ENCODE data around the gene RAB7B. TPM values are rescaled to one million over a fixed set of nuclear protein-coding genes. Genes with fewer than 3 reads are reported as not detected.

The RAB7B gene
- total RNA-seq, 1 donor from 2014 or later: 0.73 TPM

- DNase-seq (ENCODE audit: low spot score) (no peak), ATAC-seq (no peak)
These were observed 51.4 kb downstream of the RAB7B start for GRCh38 chr1:205951746-205952145.

GRCh38 chr1:205950826-205951549, 52.2 kb downstream of the RAB7B start:
- ATAC-seq: no peak
- no peak for DNase-seq (ENCODE audit: low spot score)

GRCh38 chr1:205950280-205950679, 52.9 kb downstream of the RAB7B start:
- no peak for DNase-seq (ENCODE audit: low spot score)
- no peak for ATAC-seq

GRCh38 chr1:205949753-205950152, 53.4 kb downstream of the RAB7B start:
- no peak for DNase-seq (ENCODE audit: low spot score)
- no peak for ATAC-seq

GRCh38 chr1:205948886-205949285, 54.3 kb downstream of the RAB7B start:
- ATAC-seq (no peak), DNase-seq (ENCODE audit: low spot score) (no peak)

GRCh38 chr1:205948039-205948438, 55.2 kb downstream of the RAB7B start:
- DNase-seq (ENCODE audit: low spot score) (no peak), ATAC-seq (peak; percentile 26)

- DNase-seq (ENCODE audit: low spot score) (no peak), ATAC-seq (no peak)
These were observed 56.2 kb downstream of the RAB7B start for GRCh38 chr1:205947024-205947423.

- ATAC-seq: no peak
These were observed 58.1 kb downstream of the RAB7B start for GRCh38 chr1:205945069-205945468.

GRCh38 chr1:205944525-205944924, 58.7 kb downstream of the RAB7B start:
- DNase-seq (ENCODE audit: low spot score) (no peak), ATAC-seq (no peak)

More at GRCh38 chr1:205945069-205945468, 58.1 kb downstream of the RAB7B start:
- no peak for DNase-seq (ENCODE audit: low spot score)

- ATAC-seq (no peak), DNase-seq (ENCODE audit: low spot score) (no peak)
These were observed 60.0 kb downstream of the RAB7B start, which contains the start of gene SLC26A9 for GRCh38 chr1:205943245-205943644. TSS of gene SLC26A9 (minus strand) at chr1:205943456. CDS start at chr1:205935820, 7,636 bp downstream.

GRCh38 chr1:205942631-205943159, 60.5 kb downstream of the RAB7B start:
- DNase-seq (ENCODE audit: low spot score) (no peak), ATAC-seq (no peak)

GRCh38 chr1:205940710-205941109, 62.5 kb downstream of the RAB7B start:
- no peak for DNase-seq (ENCODE audit: low spot score)
- no peak for ATAC-seq

- no peak for ATAC-seq
- no peak for DNase-seq (ENCODE audit: low spot score)
These were observed 63.4 kb downstream of the RAB7B start for GRCh38 chr1:205939690-205940330.

- ATAC-seq (no peak), DNase-seq (ENCODE audit: low spot score) (no peak)
These were observed 64.5 kb downstream of the RAB7B start for GRCh38 chr1:205938682-205939081.

GRCh38 chr1:205936846-205937586, 66.2 kb downstream of the RAB7B start:
- ATAC-seq (no peak), DNase-seq (ENCODE audit: low spot score) (no peak)

- DNase-seq (ENCODE audit: low spot score) (no peak), ATAC-seq (no peak)
These were observed 66.9 kb downstream of the RAB7B start for GRCh38 chr1:205936311-205936710.

GRCh38 chr1:205935869-205936268, 67.3 kb downstream of the RAB7B start:
- DNase-seq (ENCODE audit: low spot score) (no peak), ATAC-seq (no peak)

GRCh38 chr1:205934788-205935187, 68.4 kb downstream of the RAB7B start:
- ATAC-seq: no peak
- DNase-seq (ENCODE audit: low spot score): no peak

- no peak for ATAC-seq
- DNase-seq (ENCODE audit: low spot score): no peak
These were observed 69.2 kb downstream of the RAB7B start for GRCh38 chr1:205933671-205934618.

GRCh38 chr1:205932776-205933175, 70.4 kb downstream of the RAB7B start:
- ATAC-seq (no peak), DNase-seq (ENCODE audit: low spot score) (no peak)
